HG02840 (cell line): ENCODE data around the gene ZNF230.

Experiments used
- ATAC-seq: cut with Tn5 transposase; IDR thresholded peaks from one replicate; pipeline ENCODE4 v1.9.1; 2021; ENCODE audit warnings: mild to moderate bottlenecking, moderate library complexity, moderate number of reproducible peaks; ENCODE audit not compliant: unreplicated experiment, low FRiP score

Gene ZNF230

GRCh38 chr19:44032001-44032610 lies 29.3 kb downstream of the ZNF230 start:
- ATAC-seq = no peak

DNA sequence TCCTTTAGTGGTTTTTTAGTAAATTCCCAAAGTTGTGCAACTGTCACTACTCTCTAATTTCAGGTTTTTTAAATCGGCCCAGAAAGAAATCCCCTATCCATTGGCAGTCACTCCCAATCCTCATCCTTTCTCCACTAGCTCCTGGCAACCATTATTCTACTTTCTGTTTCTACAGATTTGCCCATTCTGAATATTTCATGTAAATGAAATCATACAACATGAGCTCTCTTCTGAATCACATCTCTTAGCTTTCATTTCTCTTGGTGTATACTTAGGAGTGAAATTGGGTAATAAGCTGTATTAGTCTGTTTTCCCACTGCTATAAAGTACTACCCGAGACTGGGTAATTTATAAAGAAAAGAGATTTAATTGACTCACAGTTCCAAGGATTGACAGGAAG lies 39.4 kb downstream of the ZNF230 start:
- ATAC-seq = no peak

- no peak for ATAC-seq
Observed at GRCh38 chr19:44050740-44051649, 48.2 kb downstream of the ZNF230 start.

DNA sequence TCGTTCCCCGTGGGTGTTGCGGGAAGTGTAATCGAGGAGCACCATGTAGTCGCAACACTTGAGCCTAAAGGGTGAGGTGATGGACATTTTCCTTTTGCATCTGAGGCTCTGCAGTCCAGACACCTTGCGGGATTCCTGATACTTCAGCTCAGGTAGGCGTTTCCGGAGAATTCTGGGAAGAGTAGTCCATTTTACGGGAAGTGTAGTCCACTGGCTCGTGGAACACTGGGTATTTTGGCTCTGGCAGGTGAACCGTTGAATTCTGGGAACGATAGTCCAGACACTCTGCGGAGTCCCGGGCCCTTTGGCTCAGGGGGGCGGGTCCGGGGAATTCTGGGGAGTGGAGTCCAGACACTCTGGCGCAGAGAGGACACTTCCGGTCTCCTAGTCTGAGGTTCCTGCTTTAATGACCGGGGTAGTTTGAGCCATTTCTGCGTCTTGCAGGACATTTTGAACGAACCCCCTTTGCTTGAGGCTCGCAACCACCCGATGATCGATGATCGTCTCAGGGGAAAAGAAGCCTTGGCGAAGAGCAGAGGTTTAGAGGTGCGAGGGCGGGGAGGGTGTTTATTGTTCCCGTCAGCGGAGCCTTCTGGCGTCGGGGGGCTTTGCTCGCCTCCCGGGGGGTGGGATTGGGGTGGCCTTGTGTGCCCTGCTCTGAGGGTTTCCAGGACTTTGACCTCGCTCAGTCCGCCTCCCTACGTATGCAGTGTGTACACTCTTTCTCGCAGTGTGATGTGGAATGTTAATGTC lies 49.1 kb downstream of the ZNF230 start, which contains the start of gene ZNF223:
ZNF223 (plus strand) TSS at position 387 of the 753 bp plus-strand sequence. CDS start 3,141 bp downstream, outside the sequence.
- ATAC-seq = no peak

DNA sequence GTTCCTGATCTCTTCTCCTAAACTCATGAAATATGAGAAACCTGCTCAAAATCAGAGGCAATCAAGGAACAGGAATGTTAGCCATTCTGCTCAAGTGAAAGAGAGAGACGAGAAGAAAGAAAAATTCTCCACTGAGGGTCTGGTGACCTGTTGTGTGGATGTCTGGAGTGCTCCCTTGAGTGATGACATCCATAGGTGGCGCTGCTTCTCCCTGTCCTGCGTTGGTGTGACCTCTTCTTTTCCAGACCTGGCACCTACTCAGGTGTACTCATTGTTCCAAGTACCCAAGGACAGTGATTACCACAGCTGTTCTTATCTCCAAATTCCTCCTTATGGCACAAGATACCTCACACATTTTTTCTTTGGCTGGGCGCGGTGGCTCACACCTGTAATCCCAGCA lies 53.1 kb downstream of the ZNF230 start:
- ATAC-seq = no peak

DNA sequence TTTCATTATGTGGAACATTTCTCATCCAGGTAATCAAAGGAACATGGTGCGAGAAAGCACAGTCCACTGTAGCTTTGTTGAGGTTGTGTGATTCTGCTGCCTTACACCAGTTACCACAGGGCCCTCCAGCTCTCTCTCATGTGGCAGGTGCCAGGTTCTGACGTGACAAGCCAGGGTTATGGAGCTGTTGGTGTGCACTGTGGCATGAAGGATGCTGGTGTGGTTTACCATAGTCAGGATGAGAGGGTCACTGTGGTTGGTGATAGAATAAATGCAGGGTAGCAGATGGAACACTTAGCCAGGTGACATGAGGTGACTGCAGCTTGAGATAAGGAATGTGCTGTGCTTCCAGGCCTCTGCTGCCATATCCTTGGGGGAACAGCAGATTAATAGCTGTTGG lies 56.5 kb downstream of the ZNF230 start:
- no peak for ATAC-seq

DNA sequence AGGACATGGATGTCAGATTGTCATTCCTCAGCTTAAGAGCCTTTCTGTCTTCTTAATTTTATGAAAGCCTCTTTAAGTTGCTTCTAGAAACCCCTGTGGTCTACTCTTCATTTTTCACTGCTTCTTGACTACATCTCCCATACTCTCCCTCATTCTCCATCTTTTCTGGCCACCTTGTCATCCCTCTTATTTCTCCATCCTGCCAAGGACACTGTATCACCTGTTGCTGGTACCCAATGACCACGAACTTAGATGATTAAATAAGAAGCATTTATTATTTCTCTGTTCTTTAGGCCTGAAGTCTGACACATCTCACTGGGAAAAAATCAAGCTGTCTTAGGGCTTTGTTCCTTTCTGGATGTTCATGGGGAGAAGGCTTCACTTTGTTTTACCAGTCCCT lies 58.3 kb downstream of the ZNF230 start:
- ATAC-seq = no peak
